ENCODE measurements around the gene RAX2.

RAX2 gene

GRCh38 chr19:3783660-3784584 lies 11.9 kb upstream of the RAX2 start:
- Histone ChIP-seq H3K27me3 (replicated peaks; ENCODE audit: control insufficient read depth, insufficient read depth, low read length) (no peaks in the 10 kb centered on the region), H3K36me3 (ENCODE audit: control insufficient read depth, insufficient read depth, low read length, severe bottlenecking) (no peaks in the 10 kb centered on the region), H3K4me1 (ENCODE audit: control insufficient read depth, insufficient read depth, low read length) (no peaks in the 10 kb centered on the region), H3K4me3 (ENCODE audit: low read length) (no peak overlapping the region), H3K9me3 (ENCODE audit: control insufficient read depth, low read length) (peaks cover 24% of the 10 kb centered on the region), H3K9ac (ENCODE audit: low read length) (no peak overlapping the region)
- no peak for DNase-seq (ENCODE audit: low read depth)

- H3K4me1 ChIP-seq (ENCODE audit: control insufficient read depth, insufficient read depth, low read length), result no peaks in the 10 kb centered on the region
- H3K4me3 ChIP-seq (ENCODE audit: low read length), result no peak overlapping the region
- no peaks in the 10 kb centered on the region for H3K27me3 ChIP-seq (replicated peaks; ENCODE audit: control insufficient read depth, insufficient read depth, low read length)
- peaks cover 24% of the 10 kb centered on the region for H3K9me3 ChIP-seq (ENCODE audit: control insufficient read depth, low read length)
- no peak overlapping the region for H3K9ac ChIP-seq (ENCODE audit: low read length)
- H3K36me3 ChIP-seq (ENCODE audit: control insufficient read depth, insufficient read depth, low read length, severe bottlenecking), result no peaks in the 10 kb centered on the region
- DNase-seq (ENCODE audit: low read depth), result no peak
Measured at GRCh38 chr19:3782903-3783302, 10.9 kb upstream of the RAX2 start.

- H3K9ac ChIP-seq (ENCODE audit: low read length), result no peak overlapping the region
- no peaks in the 10 kb centered on the region for H3K27me3 ChIP-seq (replicated peaks; ENCODE audit: control insufficient read depth, insufficient read depth, low read length)
- no peaks in the 10 kb centered on the region for H3K36me3 ChIP-seq (ENCODE audit: control insufficient read depth, insufficient read depth, low read length, severe bottlenecking)
- DNase-seq (ENCODE audit: low read depth), result no peak
- peaks cover 24% of the 10 kb centered on the region for H3K9me3 ChIP-seq (ENCODE audit: control insufficient read depth, low read length)
- no peaks in the 10 kb centered on the region for H3K4me1 ChIP-seq (ENCODE audit: control insufficient read depth, insufficient read depth, low read length)
- peak overlapping the region; percentile 22 for H3K4me3 ChIP-seq (ENCODE audit: low read length)
Measured at GRCh38 chr19:3782330-3782729, 10.3 kb upstream of the RAX2 start.

- no peak overlapping the region for H3K9ac ChIP-seq (ENCODE audit: low read length)
- no peak for DNase-seq (ENCODE audit: low read depth)
- no peaks in the 10 kb centered on the region for H3K36me3 ChIP-seq (ENCODE audit: control insufficient read depth, insufficient read depth, low read length, severe bottlenecking)
- H3K4me1 ChIP-seq (ENCODE audit: control insufficient read depth, insufficient read depth, low read length), result no peaks in the 10 kb centered on the region
- H3K4me3 ChIP-seq (ENCODE audit: low read length), result peak overlapping the region; percentile 50
- peaks cover 24% of the 10 kb centered on the region for H3K9me3 ChIP-seq (ENCODE audit: control insufficient read depth, low read length)
- H3K27me3 ChIP-seq (replicated peaks; ENCODE audit: control insufficient read depth, insufficient read depth, low read length), result no peaks in the 10 kb centered on the region
Measured at GRCh38 chr19:3781603-3782002, 9.6 kb upstream of the RAX2 start.

GRCh38 chr19:3780786-3781304 lies 8.8 kb upstream of the RAX2 start:
- Histone ChIP-seq H3K4me1 (ENCODE audit: control insufficient read depth, insufficient read depth, low read length) (no peaks in the 10 kb centered on the region), H3K9ac (ENCODE audit: low read length) (no peak overlapping the region), H3K4me3 (ENCODE audit: low read length) (no peak overlapping the region), H3K9me3 (ENCODE audit: control insufficient read depth, low read length) (peaks cover 24% of the 10 kb centered on the region), H3K36me3 (ENCODE audit: control insufficient read depth, insufficient read depth, low read length, severe bottlenecking) (no peaks in the 10 kb centered on the region), H3K27me3 (replicated peaks; ENCODE audit: control insufficient read depth, insufficient read depth, low read length) (no peaks in the 10 kb centered on the region)
- DNase-seq (ENCODE audit: low read depth), result no peak

- no peak overlapping the region for H3K4me3 ChIP-seq (ENCODE audit: low read length)
- peaks cover 24% of the 10 kb centered on the region for H3K9me3 ChIP-seq (ENCODE audit: control insufficient read depth, low read length)
- no peak for DNase-seq (ENCODE audit: low read depth)
- H3K9ac ChIP-seq (ENCODE audit: low read length), result no peak overlapping the region
- no peaks in the 10 kb centered on the region for H3K36me3 ChIP-seq (ENCODE audit: control insufficient read depth, insufficient read depth, low read length, severe bottlenecking)
- H3K27me3 ChIP-seq (replicated peaks; ENCODE audit: control insufficient read depth, insufficient read depth, low read length), result peaks cover 4% of the 10 kb centered on the region
- no peaks in the 10 kb centered on the region for H3K4me1 ChIP-seq (ENCODE audit: control insufficient read depth, insufficient read depth, low read length)
Measured at GRCh38 chr19:3778899-3779723, 7.1 kb upstream of the RAX2 start.

- DNase-seq (ENCODE audit: low read depth), result no peak
- no peaks in the 10 kb centered on the region for H3K4me1 ChIP-seq (ENCODE audit: control insufficient read depth, insufficient read depth, low read length)
- H3K9me3 ChIP-seq (ENCODE audit: control insufficient read depth, low read length), result peaks cover 24% of the 10 kb centered on the region
- H3K27me3 ChIP-seq (replicated peaks; ENCODE audit: control insufficient read depth, insufficient read depth, low read length), result peaks cover 8% of the 10 kb centered on the region
- no peaks in the 10 kb centered on the region for H3K36me3 ChIP-seq (ENCODE audit: control insufficient read depth, insufficient read depth, low read length, severe bottlenecking)
- no peak overlapping the region for H3K4me3 ChIP-seq (ENCODE audit: low read length)
- H3K9ac ChIP-seq (ENCODE audit: low read length), result no peak overlapping the region
Measured at GRCh38 chr19:3778104-3778867, 6.3 kb upstream of the RAX2 start.

- no peaks in the 10 kb centered on the region for H3K36me3 ChIP-seq (ENCODE audit: control insufficient read depth, insufficient read depth, low read length, severe bottlenecking)
- H3K4me1 ChIP-seq (ENCODE audit: control insufficient read depth, insufficient read depth, low read length), result no peaks in the 10 kb centered on the region
- no peak overlapping the region for H3K9ac ChIP-seq (ENCODE audit: low read length)
Measured at GRCh38 chr19:3776479-3777040, 4.5 kb upstream of the RAX2 start.

GRCh38 chr19:3775831-3776230 lies 3.8 kb upstream of the RAX2 start:
- Histone ChIP-seq H3K4me1 (ENCODE audit: control insufficient read depth, insufficient read depth, low read length) (no peaks in the 10 kb centered on the region), H3K9ac (ENCODE audit: low read length) (no peak overlapping the region), H3K27me3 (replicated peaks; ENCODE audit: control insufficient read depth, insufficient read depth, low read length) (peaks cover 16% of the 10 kb centered on the region), H3K9me3 (ENCODE audit: control insufficient read depth, low read length) (peaks cover 3% of the 10 kb centered on the region), H3K36me3 (ENCODE audit: control insufficient read depth, insufficient read depth, low read length, severe bottlenecking) (no peaks in the 10 kb centered on the region), H3K4me3 (ENCODE audit: low read length) (no peak overlapping the region)
- DNase-seq (ENCODE audit: low read depth), result no peak

More at GRCh38 chr19:3776479-3777040, 4.5 kb upstream of the RAX2 start:
- no peak for DNase-seq (ENCODE audit: low read depth)
- H3K4me3 ChIP-seq (ENCODE audit: low read length), result no peak overlapping the region
- peaks cover 10% of the 10 kb centered on the region for H3K27me3 ChIP-seq (replicated peaks; ENCODE audit: control insufficient read depth, insufficient read depth, low read length)
- H3K9me3 ChIP-seq (ENCODE audit: control insufficient read depth, low read length), result peaks cover 10% of the 10 kb centered on the region

- peaks cover 16% of the 10 kb centered on the region for H3K27me3 ChIP-seq (replicated peaks; ENCODE audit: control insufficient read depth, insufficient read depth, low read length)
- no peaks in the 10 kb centered on the region for H3K9me3 ChIP-seq (ENCODE audit: control insufficient read depth, low read length)
- no peak overlapping the region for H3K9ac ChIP-seq (ENCODE audit: low read length)
- DNase-seq (ENCODE audit: low read depth), result no peak
- H3K4me3 ChIP-seq (ENCODE audit: low read length), result no peak overlapping the region
- H3K36me3 ChIP-seq (ENCODE audit: control insufficient read depth, insufficient read depth, low read length, severe bottlenecking), result no peaks in the 10 kb centered on the region
- no peaks in the 10 kb centered on the region for H3K4me1 ChIP-seq (ENCODE audit: control insufficient read depth, insufficient read depth, low read length)
Measured at GRCh38 chr19:3775374-3775711, 3.3 kb upstream of the RAX2 start.

All from adipocyte (in vitro differentiated cells).